HG03520 (cell line): ENCODE results near the gene CXCL17.
"Not testable (repeated sequence)": the region's sequence is repeated elsewhere in the genome, so short reads cannot be mapped to it uniquely, and the experiment has no call there.

Experiments used
- ATAC-seq: cut with Tn5 transposase; IDR thresholded peaks from one replicate; pipeline ENCODE4 v1.9.1; 2021; ENCODE audit warnings: mild to moderate bottlenecking, moderate library complexity; ENCODE audit not compliant: unreplicated experiment

The CXCL17 gene, protein sequence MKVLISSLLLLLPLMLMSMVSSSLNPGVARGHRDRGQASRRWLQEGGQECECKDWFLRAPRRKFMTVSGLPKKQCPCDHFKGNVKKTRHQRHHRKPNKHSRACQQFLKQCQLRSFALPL

DNA sequence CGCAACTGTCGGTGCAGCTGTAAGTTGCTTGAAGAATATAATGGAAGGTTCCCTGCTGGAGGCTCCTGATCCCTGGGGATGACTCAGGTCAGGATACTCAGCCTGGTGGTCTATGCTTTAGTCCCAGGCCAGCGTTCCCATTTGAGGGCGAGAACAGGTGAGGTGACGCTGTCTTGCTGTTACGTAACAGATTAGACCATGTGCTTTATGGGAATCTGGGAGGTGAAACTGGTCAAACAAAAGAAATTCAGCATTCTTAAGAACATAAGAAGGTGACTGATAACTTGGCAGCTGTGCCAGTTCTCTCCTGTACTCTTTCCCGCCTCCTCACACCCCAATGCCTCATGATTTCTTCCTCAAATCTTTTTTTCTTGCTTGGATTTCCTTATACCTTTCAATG, at the start of gene CXCL17:
Gene CXCL17, minus strand, starts transcription at position 114 of the 400 bp plus-strand sequence. CDS start 114 bp downstream, outside the sequence.
- no peak for ATAC-seq

DNA sequence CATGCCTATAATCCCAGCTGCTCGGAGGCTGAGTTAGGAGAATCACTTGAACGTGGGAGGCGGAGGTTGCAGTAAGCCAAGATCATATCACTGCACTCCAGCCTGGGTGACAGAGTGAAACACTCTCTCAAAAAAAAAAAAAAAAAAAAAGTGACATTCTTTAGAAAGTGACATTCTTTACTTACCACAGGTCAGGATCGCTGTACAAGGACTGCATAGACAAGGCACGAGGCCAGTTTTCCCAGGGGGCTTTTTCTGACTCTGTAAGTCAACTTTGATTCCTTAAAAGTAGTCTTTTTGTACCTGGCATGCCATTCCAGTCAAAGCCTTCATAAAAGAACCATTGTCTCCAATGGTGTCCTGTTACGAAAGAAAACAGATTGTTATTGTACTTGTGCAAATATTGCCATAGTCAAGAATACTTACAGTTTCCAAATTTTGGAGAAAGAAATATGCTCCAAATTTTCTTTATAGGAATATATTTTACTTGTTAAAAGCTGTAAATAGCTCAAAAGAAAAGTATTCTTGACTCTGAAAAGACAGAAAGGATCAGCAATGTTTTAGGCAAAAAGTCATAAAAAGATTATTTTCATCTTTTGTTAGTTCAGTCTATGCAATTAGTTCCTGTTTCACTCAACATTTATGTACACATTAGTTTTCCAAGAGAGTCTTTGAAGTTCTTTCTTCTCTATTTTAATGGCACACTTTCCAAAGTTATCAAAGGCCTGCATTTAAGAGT, 46.2 kb upstream of the CXCL17 start:
- no peak for ATAC-seq

DNA sequence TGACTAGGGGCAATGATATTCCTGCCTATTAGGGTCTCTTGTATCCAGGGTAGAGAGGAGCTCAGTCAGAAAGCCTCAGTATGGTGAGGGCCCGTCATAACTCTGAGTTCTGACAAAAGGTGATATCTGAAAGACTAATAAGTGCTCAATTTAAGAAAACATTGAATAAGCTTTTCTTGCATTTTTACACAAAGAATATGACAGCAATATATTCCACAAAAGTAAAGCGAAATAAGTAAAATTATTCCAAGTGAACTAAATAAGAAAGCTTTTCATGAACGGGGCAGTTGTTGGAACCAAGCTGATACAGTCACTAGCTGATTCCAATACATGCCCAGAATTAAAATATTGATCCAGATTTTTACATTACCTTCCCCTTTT, 45.0 kb upstream of the CXCL17 start:
- ATAC-seq = no peak

DNA sequence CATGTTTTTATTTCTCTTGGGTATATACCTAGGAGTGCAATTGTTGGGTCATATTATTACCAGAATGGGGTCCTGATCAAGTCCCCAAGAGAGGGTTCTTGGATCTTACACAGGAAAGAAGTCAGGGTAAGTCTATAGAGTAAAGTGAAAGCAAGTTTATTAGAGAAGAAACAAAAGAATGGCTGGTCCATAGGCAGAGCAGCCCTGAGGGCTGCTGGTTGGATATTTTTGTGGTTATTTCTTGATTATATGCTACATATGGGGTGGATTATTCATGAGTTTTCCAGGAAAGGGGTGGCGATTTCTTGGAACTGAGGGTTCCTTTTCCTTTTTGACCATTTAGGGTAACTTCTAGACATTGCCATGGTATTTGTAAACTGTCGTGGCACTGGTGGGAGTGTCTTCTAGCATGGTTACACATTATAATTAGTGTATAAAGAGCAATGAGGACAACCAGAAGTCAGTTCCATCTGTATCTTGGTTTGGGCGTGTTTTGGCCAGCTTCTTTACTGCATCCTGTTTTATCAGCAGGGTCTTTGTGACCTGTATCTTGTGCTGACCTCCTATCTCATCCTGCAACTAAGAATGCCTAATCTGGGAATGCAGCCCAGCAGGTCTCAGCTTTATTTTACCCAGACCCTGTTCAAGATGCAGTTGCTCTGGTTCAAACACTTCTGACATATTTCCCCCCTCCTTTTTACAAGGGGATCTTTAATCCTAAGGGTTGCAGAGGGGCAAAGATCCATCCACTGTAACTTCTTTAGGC, 44.5 kb upstream of the CXCL17 start:
- ATAC-seq = no peak

DNA sequence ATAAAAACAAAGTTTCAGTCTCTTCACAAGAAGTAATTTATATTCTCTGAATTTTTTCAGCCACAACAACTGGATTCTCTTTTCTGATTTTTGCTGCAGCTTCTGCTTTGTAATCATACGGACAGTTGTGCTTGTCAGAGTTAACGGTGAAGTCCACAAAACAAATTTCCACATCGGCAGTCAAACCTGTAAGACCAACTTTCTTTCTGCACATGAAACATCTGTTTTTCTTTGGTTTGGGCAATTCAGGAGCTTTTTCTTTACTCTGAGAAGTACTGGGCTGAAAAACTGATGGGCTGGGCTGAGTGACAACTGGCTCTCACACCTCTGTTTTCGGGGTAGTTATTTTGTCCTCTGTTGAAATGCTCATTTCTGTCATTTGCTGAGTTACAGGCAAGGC, 42.3 kb upstream of the CXCL17 start:
- ATAC-seq = not testable (repeated sequence)

DNA sequence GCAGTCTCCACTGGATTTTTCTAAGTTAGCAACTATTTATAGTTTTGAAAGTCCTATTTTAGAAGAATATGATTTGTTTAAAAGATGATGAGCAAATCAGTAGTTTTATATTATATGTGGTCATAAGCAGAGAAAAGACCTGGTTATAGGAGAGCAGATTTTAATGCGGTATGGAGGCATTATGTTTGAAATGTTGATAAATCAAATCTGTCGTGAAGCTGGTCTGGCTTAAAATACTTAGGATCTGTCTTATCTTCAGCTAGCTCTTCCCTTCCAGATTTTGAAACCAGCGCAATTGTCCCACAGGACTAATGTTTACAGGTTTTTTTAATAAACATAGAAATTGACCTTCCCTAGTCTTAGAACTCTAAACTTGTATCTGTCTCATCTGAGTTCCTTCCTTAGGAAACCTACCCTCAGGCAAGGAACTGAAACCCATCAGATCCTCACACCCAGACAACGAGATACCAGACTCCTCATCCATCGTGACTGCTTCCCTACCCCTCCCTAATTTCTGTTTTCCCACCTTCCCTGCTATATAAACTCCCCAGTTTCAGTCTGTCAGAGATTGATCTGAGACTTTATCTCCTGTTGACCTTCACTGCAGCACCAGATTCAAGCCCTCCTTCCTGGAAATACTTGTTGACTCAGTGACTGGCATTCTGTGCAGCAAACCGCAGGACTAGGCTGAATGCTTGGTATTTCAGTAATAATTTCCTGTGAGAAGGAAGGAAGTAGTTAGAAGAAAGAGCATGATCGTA, 37.8 kb upstream of the CXCL17 start:
- ATAC-seq = no peak

DNA sequence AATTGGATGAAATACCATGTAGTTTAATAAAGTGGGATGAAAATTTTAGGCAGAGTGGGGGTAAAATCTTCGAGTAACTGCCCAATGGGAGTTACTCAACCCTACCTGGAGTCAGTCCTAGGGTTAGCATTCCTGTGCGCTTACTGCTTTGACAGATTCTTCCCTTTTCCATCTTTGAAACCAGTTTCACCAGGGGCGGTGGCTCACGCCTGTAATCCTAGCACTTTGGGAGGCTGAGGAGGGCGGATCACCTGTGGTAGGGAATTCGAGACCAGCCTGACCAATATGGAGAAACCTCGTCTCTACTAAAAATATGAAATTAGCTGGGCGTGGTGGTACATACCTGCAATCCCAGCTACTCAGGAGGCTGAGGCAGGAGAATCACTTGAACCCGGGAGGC, 37.0 kb upstream of the CXCL17 start:
- no peak for ATAC-seq

DNA sequence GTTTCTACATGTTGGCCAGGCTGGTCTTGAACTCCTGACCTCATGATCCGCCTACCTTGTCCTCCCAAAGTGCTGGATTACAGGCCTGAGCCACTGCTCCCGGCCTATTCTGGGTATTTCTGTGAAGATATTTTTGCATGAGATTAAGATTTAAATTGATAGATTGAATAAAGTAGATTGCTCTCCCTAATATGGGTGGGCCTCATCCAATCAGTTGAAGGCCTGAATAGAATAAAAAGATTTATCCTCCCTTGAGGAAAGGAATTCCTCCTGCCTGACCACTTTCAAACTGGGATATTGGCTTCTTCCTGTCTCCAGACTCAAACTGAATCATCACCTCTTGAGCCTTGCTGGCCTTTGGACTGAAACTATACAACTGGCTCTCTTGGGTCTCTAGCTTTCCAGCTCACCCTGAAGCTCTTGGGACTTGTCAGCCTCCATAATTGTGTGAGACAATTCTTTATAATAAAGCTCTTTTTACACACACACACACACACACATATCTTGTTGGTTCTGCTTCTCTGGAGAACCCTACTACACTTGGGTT, 36.1 kb upstream of the CXCL17 start:
- ATAC-seq = no peak

DNA sequence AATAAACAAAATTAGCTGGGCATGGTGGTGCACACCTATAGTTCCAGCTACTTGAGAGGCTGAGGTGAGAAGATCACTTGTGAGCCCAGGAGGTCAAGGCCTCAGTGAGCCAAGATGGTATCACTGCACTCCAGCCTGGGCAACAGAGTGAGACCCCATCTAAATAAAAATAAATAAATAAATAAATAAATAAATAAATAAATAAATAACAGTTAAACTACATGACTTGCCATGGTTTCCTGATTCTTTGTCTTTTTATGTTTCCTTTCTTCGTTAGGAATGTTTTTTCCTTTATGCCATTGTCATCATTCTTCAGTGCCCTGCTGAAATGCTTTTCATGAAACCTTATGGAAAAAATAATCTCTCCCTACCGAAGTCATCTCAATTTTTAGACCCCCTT, 35.2 kb upstream of the CXCL17 start:
- no peak for ATAC-seq

DNA sequence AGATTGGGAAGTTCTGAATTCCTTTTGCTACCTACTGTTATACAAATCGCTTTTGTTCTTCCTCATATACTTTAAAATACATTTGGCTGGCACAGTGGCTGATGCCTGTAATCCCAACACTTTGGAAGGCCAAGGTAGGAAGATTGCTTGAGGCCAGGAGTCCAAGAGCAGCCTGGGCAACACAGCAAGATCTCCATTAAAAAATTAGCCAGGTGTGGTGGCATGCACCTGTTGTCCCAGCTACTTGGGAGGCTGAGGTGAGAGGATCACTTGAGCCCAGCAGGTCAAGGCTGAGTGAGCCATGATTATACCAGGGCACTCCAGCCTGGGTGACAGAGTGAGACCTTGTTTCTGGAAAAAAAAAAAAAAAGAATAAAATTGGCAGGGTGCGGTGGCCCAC, 34.4 kb upstream of the CXCL17 start:
- ATAC-seq = no peak

DNA sequence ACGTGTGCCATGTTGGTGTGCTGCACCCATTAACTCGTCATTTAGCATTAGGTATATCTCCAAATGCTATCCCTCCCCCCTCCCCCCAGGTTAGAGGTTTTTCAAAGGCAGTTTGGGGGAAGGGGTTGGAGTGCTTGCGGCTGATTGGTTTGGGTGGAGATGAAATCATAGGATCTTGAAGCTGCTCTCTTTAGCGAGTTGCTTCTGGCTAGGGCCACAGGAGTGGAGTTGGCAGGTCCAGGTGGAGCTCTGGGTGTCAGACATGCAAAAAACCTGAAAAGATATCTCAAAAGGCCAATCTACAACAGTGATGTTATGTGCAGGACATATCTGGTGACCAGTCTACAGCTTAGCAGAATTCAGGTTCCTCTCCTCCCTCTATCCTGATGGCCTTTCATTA, 32.6 kb upstream of the CXCL17 start:
- ATAC-seq = no peak

DNA sequence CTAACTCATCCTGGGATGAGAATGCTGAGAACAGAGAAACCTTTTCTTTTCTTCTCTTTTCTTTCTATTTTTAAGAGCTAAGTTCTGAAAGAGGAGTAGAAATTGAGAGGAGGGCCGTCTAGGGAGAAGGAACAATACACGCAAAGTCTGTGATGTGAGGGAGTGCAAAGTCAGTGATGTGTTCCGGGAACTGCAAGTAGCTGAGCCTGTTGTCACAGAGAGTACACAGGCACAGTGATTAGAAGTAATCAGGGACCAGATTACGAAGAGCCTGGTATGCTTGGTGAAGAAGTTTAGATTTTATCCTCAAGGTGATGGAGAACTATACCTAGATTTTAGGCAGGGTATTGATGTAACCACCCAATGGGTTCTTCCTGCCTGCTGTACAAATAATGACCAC, 32.0 kb upstream of the CXCL17 start:
- no peak for ATAC-seq

DNA sequence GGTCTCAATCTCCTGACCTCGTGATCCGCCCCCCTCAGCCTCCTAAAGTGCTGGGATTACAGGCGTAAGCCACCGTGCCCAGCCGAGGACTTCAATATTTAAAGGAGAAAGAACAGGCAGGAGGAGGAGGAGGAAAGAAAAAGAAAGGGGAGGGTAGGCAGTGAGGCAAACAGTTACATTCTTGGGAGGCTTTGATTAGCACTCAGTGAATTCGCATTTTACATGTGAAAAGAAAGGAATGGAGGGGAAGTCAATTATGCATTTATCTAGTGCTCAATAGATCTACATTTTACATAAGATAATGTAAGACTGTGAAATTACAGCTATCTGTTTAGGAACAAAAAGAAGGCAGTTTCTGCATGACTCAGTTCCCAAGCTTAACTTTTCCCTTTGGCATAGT, 30.9 kb upstream of the CXCL17 start:
- ATAC-seq = no peak

DNA sequence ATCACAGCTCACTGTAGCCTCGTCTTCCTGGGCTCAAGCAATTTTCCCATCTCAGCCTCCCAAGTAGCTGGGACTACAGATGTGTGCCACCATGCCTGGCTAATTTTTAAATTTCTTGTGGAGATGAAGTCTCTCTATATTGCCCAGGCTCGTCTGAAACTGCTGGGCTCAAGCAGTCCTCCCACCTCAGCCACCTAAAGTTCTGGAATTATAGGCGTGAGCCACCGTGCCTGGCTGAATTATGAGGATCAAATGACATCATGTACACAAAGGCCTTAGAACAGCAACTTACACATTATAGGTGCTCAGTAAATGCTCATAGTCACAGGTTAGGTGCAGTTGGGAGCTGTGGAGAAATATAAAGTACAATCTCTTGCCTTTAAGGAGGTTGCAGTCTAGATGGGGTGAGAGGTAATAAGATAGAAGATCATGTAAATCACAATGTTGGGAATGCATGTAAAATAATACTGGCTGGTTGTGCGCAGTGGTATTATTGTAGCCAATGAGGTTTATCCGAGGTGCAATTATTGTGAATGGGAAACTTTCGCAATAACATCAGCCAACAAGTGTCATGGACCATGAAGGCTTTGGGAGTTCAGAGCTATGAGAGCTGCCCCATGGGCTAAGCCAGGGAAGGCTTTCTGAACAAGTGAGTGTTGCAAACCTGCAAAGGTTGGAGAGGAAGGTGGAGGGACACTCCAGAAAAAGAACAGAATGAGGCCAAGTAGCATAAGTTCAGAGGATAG, 29.8 kb upstream of the CXCL17 start:
- ATAC-seq = no peak

DNA sequence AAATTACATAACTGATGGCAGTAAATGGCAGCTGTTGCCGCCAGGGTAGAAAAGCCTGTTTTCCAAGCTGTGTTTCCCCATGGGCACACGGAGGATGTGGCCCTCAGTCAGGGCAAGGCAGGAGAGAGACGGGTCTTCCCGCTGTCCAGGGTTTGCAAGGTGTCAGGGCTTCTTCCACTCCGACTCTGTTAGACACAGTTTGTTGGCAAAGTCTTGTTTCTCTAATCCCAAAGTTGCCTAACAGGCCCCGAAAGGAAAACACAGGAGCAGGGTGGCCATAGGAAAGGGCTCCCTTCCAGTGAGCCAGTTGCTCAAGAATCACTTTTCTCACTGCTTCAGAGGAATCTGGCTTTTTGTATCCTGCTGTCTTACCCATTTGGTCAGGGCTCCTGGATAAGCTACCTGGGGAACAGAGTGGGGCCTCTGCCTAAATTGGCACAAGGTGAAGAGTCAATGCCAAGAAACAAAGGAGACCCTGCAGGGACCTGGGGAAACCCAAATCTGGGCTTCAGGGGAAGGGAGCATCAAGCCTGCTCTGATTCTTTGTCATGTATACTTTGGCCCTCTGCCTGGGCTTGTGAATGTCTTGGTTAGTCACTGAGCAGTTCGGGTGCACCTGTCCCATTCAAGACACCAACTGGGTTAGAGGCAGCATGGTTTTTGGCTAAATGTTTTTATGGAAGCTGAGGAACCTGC, 29.0 kb upstream of the CXCL17 start:
- ATAC-seq = no peak

DNA sequence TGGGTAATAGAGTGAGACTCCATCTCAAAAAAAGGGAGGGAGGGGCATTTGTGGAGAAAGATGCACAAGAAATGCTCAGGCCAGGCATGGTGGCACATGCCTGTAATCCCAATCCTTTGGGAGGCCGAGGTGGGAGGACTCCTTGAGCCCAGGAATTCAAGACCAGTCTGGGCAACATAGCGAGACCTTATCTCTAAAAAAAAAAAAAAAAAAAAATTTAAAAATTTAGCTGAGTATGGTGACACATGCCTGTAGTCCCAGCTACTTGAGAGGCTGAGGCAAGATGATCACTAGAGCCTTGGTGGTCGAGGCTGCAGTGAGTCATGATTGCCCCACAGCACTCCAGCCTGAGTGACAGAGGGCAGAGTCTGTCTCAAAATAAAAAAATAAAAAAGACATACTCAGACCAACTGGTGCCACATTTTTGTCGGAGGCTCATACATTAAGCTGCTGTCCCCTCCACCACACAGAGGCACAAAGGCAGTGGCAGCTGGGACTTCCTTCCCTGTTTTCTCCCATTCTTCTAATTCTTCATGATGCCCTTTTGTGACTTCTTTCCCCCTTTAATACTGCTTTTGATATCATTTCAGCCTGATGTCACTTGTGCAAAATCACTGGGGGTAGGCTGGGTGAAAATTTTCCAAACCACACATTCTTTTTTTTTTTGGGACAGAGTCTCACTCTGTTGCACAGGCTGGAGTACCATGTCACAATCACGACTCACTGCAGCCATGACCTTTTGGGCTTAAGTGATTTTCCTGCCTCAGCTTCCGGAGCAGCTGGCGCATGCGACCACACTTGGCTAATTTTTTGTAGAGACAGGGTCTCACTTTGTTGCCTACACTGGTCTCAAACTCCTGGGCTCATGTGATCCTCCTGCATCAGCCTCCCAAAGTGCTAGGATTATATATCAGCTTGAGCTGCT, 26.8 kb upstream of the CXCL17 start:
- no peak for ATAC-seq

DNA sequence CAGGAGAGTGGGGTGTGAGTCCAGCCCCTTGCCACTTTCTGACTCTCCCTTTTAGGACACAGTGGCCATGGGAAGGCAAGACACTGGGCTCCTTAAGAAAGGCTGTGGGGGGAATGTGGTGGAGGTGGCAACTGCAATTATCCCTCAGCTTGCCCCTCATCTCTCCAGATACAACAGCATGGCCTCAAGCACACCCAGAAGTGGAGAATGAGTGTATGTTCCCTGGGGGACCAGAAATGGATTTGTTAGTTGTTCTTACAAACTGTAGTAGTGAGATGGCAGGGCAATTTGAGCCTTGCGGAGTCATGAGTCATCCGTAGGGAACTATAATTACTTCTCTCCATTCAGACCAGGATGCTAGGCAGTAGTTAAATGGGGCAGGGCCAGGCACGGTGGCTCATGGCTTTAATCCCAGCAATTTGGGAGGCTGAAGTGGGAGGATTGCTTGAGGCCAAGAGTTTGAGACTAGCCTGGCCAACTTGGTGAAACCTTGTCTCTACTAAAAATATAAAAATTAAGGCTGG, 25.6 kb upstream of the CXCL17 start:
- ATAC-seq = no peak

DNA sequence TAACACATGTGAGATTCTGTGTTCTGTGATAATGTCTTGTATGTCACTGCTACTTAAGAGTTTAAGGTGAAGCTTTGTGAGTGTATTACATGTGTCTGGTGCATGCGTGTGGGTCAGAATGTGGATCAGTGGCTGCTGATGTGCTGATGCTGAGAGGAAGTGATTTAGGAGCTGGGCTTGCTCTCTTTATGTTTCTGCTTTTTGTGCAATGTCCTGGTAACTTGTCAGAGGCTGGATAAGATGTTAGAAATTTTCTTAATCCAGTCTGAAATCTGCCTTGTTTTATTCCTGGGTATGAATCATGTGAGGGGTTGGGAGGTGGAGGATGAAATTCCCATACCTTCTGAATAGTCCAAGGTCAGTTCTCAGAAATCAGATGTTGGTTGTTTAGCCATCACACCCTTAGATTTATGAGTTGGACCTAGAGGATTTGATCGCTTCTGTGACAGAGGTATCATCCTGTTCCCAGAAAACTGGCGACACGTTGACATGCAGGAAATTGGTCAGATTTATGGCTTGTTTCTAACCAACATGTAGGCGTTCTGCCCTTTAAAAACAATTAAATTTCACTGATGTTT, 24.5 kb upstream of the CXCL17 start:
- no peak for ATAC-seq
